ENCODE results near the gene FSHR.

FSHR gene

GRCh38 chr2:49037197-49037596 lies 117.1 kb downstream of the FSHR start:
- H3K4me3 ChIP-seq, result no peak overlapping the region
- no peak overlapping the region for H3K9ac ChIP-seq (ENCODE audit: insufficient read length)
- H3K27ac ChIP-seq, result no peak overlapping the region
- H3K36me3 ChIP-seq (ENCODE audit: insufficient read depth, low read length), result no peaks in the 10 kb centered on the region
- DNase-seq (ENCODE audit: low read depth, low spot score), result no peak
- H3K9me3 ChIP-seq (ENCODE audit: low read depth, low read length), result no peaks in the 10 kb centered on the region
- TF ChIP-seq FOXP2 (optimal IDR thresholded peaks at IDR 0.05; ENCODE audit: control extremely low read depth, extremely low read length, insufficient read depth) (no peak), POLR2AphosphoS5 (IDR thresholded peaks at IDR 0.05; ENCODE audit: borderline replicate concordance, low read depth, low read length) (no peak), EZH2 (IDR thresholded peaks at IDR 0.05) (no peak)

DNA sequence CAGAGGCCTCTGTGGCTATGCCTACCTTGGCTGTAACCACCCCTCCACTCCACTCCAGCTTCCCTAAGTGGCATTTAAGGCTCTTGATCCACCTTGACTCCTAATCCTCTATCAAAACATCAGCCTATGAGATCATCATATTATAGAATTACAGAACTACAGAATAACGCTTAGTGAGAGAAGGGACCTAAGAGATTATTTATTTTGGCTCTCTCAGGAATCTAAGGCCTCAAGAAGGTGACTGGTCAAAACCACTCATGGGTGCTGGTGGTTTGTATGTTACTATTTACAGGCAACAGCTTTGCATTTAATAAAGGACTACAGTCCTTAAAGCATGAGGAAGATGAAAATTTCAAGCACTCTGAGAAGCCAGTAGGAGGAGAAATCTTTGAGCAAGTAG lies 118.8 kb downstream of the FSHR start:
- Histone ChIP-seq H3K9ac (ENCODE audit: insufficient read length) (no peak overlapping the region), H3K36me3 (ENCODE audit: insufficient read depth, low read length) (no peaks in the 10 kb centered on the region), H3K9me3 (ENCODE audit: low read depth, low read length) (no peaks in the 10 kb centered on the region), H3K4me3 (no peak overlapping the region), H3K27ac (no peak overlapping the region)
- DNase-seq (ENCODE audit: low read depth, low spot score), result no peak
- TF ChIP-seq POLR2AphosphoS5 (IDR thresholded peaks at IDR 0.05; ENCODE audit: borderline replicate concordance, low read depth, low read length) (no peak), EZH2 (IDR thresholded peaks at IDR 0.05) (no peak)

DNA sequence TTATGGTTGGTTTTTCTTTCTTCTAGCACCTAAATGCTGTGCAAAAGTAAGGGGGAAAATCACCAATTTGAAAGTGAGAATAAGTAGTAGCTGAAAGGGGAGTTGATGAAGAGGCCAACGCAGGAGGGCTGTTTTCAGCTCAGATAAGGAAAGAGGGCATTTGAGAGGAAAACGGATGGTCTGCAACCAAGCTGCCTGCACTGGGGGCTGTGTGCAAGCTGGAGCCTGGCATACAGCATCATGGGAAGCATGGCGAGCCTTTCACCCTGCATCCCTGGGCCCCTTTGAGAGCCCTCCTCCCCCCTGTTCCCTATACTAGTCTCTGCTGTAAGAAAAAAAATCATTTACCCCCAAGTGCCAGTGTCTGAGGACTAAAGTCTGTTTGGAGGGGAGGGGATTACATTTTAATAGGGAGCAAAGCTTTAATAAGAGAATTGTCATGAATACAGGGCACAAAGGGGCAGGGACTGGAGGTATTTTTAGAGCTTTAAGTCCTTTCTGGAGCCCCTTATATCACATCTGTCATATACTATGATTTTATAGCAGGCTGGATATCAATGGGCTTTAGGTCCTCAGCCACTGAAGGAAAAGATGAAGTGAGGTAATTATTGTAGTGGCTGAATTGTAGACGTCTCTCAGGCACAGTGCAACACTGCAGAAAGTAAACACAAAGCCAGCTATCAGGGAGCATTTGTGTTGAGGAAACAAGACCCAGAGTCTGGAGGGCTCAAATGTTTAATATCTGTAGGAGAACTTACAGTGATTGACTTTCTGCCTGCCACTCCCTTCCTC lies 120.7 kb downstream of the FSHR start:
- TF ChIP-seq EZH2 (IDR thresholded peaks at IDR 0.05) (no peak), POLR2AphosphoS5 (IDR thresholded peaks at IDR 0.05; ENCODE audit: borderline replicate concordance, low read depth, low read length) (no peak), FOXP2 (optimal IDR thresholded peaks at IDR 0.05; ENCODE audit: control extremely low read depth, extremely low read length, insufficient read depth) (no peak)
- Histone ChIP-seq H3K9me3 (ENCODE audit: low read depth, low read length) (no peaks in the 10 kb centered on the region), H3K9ac (ENCODE audit: insufficient read length) (no peak overlapping the region), H3K4me3 (no peak overlapping the region), H3K27ac (no peak overlapping the region), H3K36me3 (ENCODE audit: insufficient read depth, low read length) (no peaks in the 10 kb centered on the region)
- no peak for DNase-seq (ENCODE audit: low read depth, low spot score)

- no peak for TF ChIP-seq POLR2AphosphoS5 (IDR thresholded peaks at IDR 0.05; ENCODE audit: borderline replicate concordance, low read depth, low read length)
- no peak for TF ChIP-seq FOXP2 (optimal IDR thresholded peaks at IDR 0.05; ENCODE audit: control extremely low read depth, extremely low read length, insufficient read depth)
- no peak for TF ChIP-seq EZH2 (IDR thresholded peaks at IDR 0.05)
- no peak for DNase-seq (ENCODE audit: low read depth, low spot score)
- no peak overlapping the region for H3K4me3 ChIP-seq
- no peak overlapping the region for H3K9ac ChIP-seq (ENCODE audit: insufficient read length)
- H3K9me3 ChIP-seq (ENCODE audit: low read depth, low read length), result no peaks in the 10 kb centered on the region
- no peaks in the 10 kb centered on the region for H3K36me3 ChIP-seq (ENCODE audit: insufficient read depth, low read length)
- H3K27ac ChIP-seq, result no peak overlapping the region
Measured at GRCh38 chr2:49032936-49033335, 121.4 kb downstream of the FSHR start.

GRCh38 chr2:49032126-49032525 lies 122.2 kb downstream of the FSHR start:
- DNase-seq (ENCODE audit: low read depth, low spot score), result no peak
- Histone ChIP-seq H3K27ac (no peak overlapping the region), H3K36me3 (ENCODE audit: insufficient read depth, low read length) (no peaks in the 10 kb centered on the region), H3K9me3 (ENCODE audit: low read depth, low read length) (no peaks in the 10 kb centered on the region), H3K4me3 (no peak overlapping the region), H3K9ac (ENCODE audit: insufficient read length) (no peak overlapping the region)
- TF ChIP-seq EZH2 (IDR thresholded peaks at IDR 0.05), result no peak
- TF ChIP-seq POLR2AphosphoS5 (IDR thresholded peaks at IDR 0.05; ENCODE audit: borderline replicate concordance, low read depth, low read length), result no peak

GRCh38 chr2:49029406-49029805 lies 124.9 kb downstream of the FSHR start:
- Histone ChIP-seq H3K27ac (no peak overlapping the region), H3K4me3 (no peak overlapping the region), H3K9ac (ENCODE audit: insufficient read length) (no peak overlapping the region), H3K9me3 (ENCODE audit: low read depth, low read length) (no peaks in the 10 kb centered on the region), H3K36me3 (ENCODE audit: insufficient read depth, low read length) (no peaks in the 10 kb centered on the region)
- DNase-seq (ENCODE audit: low read depth, low spot score), result no peak
- TF ChIP-seq FOXP2 (optimal IDR thresholded peaks at IDR 0.05; ENCODE audit: control extremely low read depth, extremely low read length, insufficient read depth), result no peak

DNA sequence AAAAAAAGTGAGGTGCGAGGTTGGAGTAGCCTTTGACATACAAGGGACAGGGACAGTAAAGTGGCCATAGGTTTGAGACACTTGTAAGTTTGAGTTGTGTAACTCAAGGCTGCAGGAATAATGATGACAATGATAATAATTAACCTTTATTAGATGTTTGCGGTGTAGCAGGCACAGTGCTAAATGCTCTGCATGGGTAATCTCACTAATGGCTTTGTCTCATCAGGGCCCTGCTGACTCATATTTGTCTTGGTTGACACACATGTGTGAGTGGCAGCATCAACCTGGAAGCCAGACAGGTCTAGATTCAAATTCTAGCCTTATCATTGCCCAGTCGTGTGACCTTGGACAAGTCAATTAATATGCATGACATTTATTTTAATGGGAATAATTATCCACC lies 126.2 kb downstream of the FSHR start:
- Histone ChIP-seq H3K27ac (no peak overlapping the region), H3K9me3 (ENCODE audit: low read depth, low read length) (no peaks in the 10 kb centered on the region), H3K4me3 (no peak overlapping the region), H3K9ac (ENCODE audit: insufficient read length) (no peak overlapping the region), H3K36me3 (ENCODE audit: insufficient read depth, low read length) (no peaks in the 10 kb centered on the region)
- TF ChIP-seq POLR2AphosphoS5 (IDR thresholded peaks at IDR 0.05; ENCODE audit: borderline replicate concordance, low read depth, low read length) (no peak), EZH2 (IDR thresholded peaks at IDR 0.05) (no peak), FOXP2 (optimal IDR thresholded peaks at IDR 0.05; ENCODE audit: control extremely low read depth, extremely low read length, insufficient read depth) (no peak)
- DNase-seq (ENCODE audit: low read depth, low spot score), result no peak

DNA sequence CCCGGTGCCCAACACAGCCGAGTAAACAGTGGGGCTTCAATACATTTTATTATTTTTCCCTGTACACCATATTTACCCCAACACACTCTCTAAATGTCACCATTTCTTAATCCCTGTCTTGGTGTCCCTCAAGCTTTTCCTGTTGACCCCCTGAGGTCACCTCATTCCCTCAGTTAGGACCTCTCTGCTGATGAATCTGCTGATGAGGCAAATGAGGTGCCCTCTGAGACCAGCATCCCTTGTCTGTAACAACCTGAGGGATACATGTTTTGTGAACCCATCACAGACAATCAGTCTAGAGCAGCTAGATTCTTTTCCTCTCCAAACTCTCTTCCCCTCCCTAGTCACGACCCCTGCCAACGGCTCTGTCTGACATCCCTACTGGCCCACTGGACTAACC lies 127.6 kb downstream of the FSHR start:
- H3K9ac ChIP-seq (ENCODE audit: insufficient read length), result no peak overlapping the region
- no peaks in the 10 kb centered on the region for H3K36me3 ChIP-seq (ENCODE audit: insufficient read depth, low read length)
- H3K27ac ChIP-seq, result no peak overlapping the region
- TF ChIP-seq POLR2AphosphoS5 (IDR thresholded peaks at IDR 0.05; ENCODE audit: borderline replicate concordance, low read depth, low read length) (no peak), EZH2 (IDR thresholded peaks at IDR 0.05) (no peak)
- H3K4me3 ChIP-seq, result no peak overlapping the region
- no peaks in the 10 kb centered on the region for H3K9me3 ChIP-seq (ENCODE audit: low read depth, low read length)
- DNase-seq (ENCODE audit: low read depth, low spot score), result no peak

GRCh38 chr2:49021271-49021670 lies 133.0 kb downstream of the FSHR start:
- no peak for DNase-seq (ENCODE audit: low read depth, low spot score)
- Histone ChIP-seq H3K4me3 (no peak overlapping the region), H3K27ac (no peak overlapping the region), H3K36me3 (ENCODE audit: insufficient read depth, low read length) (no peaks in the 10 kb centered on the region), H3K9ac (ENCODE audit: insufficient read length) (no peak overlapping the region), H3K9me3 (ENCODE audit: low read depth, low read length) (no peaks in the 10 kb centered on the region)
- TF ChIP-seq POLR2AphosphoS5 (IDR thresholded peaks at IDR 0.05; ENCODE audit: borderline replicate concordance, low read depth, low read length) (no peak), EZH2 (IDR thresholded peaks at IDR 0.05) (no peak), FOXP2 (optimal IDR thresholded peaks at IDR 0.05; ENCODE audit: control extremely low read depth, extremely low read length, insufficient read depth) (no peak)

All from SK-N-MC (cell line).